H1 (cell line): ENCODE results near the gene PLA2G15. TPM values are rescaled to one million over a fixed set of nuclear protein-coding genes. Genes with fewer than 3 reads are reported as not detected.

Experiments used
- CTCF ChIA-PET: fragments of 300-600 bp; sonication (Branson Sonifier 250); formaldehyde crosslinking; loops from one replicate; lab custom pipeline; 2021; ENCODE audit not compliant: partially characterized antibody; lab: Charles Lee
- POLR2A ChIA-PET: fragments of 300-600 bp; sonication (Branson Sonifier 250); formaldehyde crosslinking; loops from one replicate; lab custom pipeline; 2021; ENCODE audit warnings: inconsistent platforms; ENCODE audit not compliant: partially characterized antibody; lab: Charles Lee
- DNase-seq, 2 experiments: peaks; one replicate each; pipeline versions ENCODE4 v3.0.0 to v3.0.0-alpha.2; 2010 to 2022; ENCODE audit warnings: low spot score in 2 of 2, low read depth in 1 of 2, mixed read lengths in 1 of 2
- FAIRE-seq: peaks from 2 replicates; lab custom pipeline; 2011; peaks lifted over from hg19 to GRCh38; lab: Jason Lieb, UNC
- H2AFZ ChIP-seq: 2 replicates; pipeline ENCODE4 v1.8.1; 2012; ENCODE audit warnings: low read length, inconsistent platforms
- H2AK5ac ChIP-seq: 2 replicates; pipeline ENCODE4 v1.6.1; 2013; ENCODE audit warnings: low read depth, low read length
- H2BK120ac ChIP-seq: replicated peaks from 2 replicates; pipeline ENCODE3; 2013; ENCODE audit warnings: low read depth, low read length, inconsistent platforms
- H2BK12ac ChIP-seq: 2 replicates; pipeline ENCODE4 v1.6.1; 2013; ENCODE audit warnings: low read depth, low read length
- H2BK15ac ChIP-seq: 2 replicates; pipeline ENCODE4 v1.6.1; 2013; ENCODE audit warnings: low read length
- H2BK20ac ChIP-seq: 2 replicates; pipeline ENCODE4 v1.6.1; 2013; ENCODE audit warnings: low read length
- H2BK5ac ChIP-seq: 2 replicates; pipeline ENCODE4 v1.6.1; 2013; ENCODE audit warnings: low read depth, low read length
- H3K14ac ChIP-seq: 2 replicates; pipeline ENCODE4 v1.6.1; 2013; ENCODE audit warnings: inconsistent platforms; ENCODE audit not compliant: insufficient read length
- H3K18ac ChIP-seq: 2 replicates; pipeline ENCODE4 v1.6.1; 2013; ENCODE audit warnings: low read length; ENCODE audit errors: extremely low read depth
- H3K23ac ChIP-seq: 2 replicates; pipeline ENCODE4 v1.6.1; 2013; ENCODE audit warnings: inconsistent platforms; ENCODE audit not compliant: insufficient read length
- H3K23me2 ChIP-seq: 2 replicates; pipeline ENCODE4 v1.6.1; 2013; ENCODE audit warnings: low read depth, low read length
- H3K27ac ChIP-seq: 2 replicates; pipeline ENCODE4 v1.6.1; 2011; ENCODE audit warnings: low read depth, low read length, inconsistent platforms
- H3K27me3 ChIP-seq, 4 experiments: replicated peaks in 1 of 4; 1 replicate in 1 of 4; 2 replicates in 3 of 4; pipeline versions ENCODE4 v1.6.1 to v1.8.1; 2011 to 2013; ENCODE audit warnings: low read length in 3 of 4, mild to moderate bottlenecking in 3 of 4, inconsistent platforms in 2 of 4, mixed read lengths in 2 of 4, moderate library complexity in 1 of 4; ENCODE audit not compliant: control insufficient read depth in 3 of 4, insufficient read depth in 3 of 4; ENCODE audit errors: extremely low read depth in 1 of 4
- H3K36me3 ChIP-seq, 4 experiments: 2 replicates each; pipeline versions ENCODE4 v1.6.1 to v1.8.1; 2011 to 2013; ENCODE audit warnings: mild to moderate bottlenecking in 4 of 4, low read length in 3 of 4, moderate library complexity in 2 of 4, control low read depth in 1 of 4, inconsistent platforms in 1 of 4; ENCODE audit not compliant: insufficient read depth in 4 of 4, control insufficient read depth in 2 of 4
- H3K4ac ChIP-seq: replicated peaks from 2 replicates; pipeline ENCODE3; 2013; ENCODE audit warnings: low read length, low read depth, mixed read lengths, inconsistent platforms; ENCODE audit not compliant: insufficient read length
- H3K4me1 ChIP-seq, 4 experiments: replicated peaks in 1 of 4; 1 replicate in 1 of 4; 2 replicates in 3 of 4; pipeline versions ENCODE4 v1.6.1 to v1.8.1; 2011 to 2013; ENCODE audit warnings: low read length in 3 of 4, inconsistent platforms in 2 of 4, mixed read lengths in 1 of 4; ENCODE audit not compliant: insufficient read depth in 4 of 4, control insufficient read depth in 3 of 4
- H3K4me2 ChIP-seq, 2 experiments: 2 replicates each; pipeline versions ENCODE4 v1.6.1 to v1.8.1; 2011 to 2013; ENCODE audit warnings: low read depth in 2 of 2, low read length in 2 of 2, control low read depth in 1 of 2, inconsistent platforms in 1 of 2, mild to moderate bottlenecking in 1 of 2; ENCODE audit not compliant: insufficient read depth in 1 of 2
- H3K4me3 ChIP-seq, 4 experiments: fragments of 200-600, 300-600 bp in 1 of 4; sonication (generic), shearing (Covaris generic), sonication (Bioruptor Twin) in 1 of 4; 2 replicates each; pipeline versions ENCODE4 v1.5.1 to v1.8.1; 2011 to 2016; ENCODE audit warnings: low read length in 4 of 4, low read depth in 3 of 4, control low read depth in 2 of 4, inconsistent platforms in 2 of 4, mild to moderate bottlenecking in 2 of 4, mixed read lengths in 1 of 4, moderate library complexity in 1 of 4; ENCODE audit not compliant: insufficient read depth in 2 of 4; ENCODE audit errors: extremely low read depth in 1 of 4
- H3K56ac ChIP-seq: replicated peaks from 2 replicates; pipeline ENCODE3; 2013; ENCODE audit warnings: low read depth, mild to moderate bottlenecking, mixed read lengths, low read length, inconsistent platforms; ENCODE audit not compliant: insufficient read length
- H3K79me1 ChIP-seq: 2 replicates; pipeline ENCODE4 v1.6.1; 2013; ENCODE audit warnings: low read depth, low read length, control low read depth
- H3K79me2 ChIP-seq, 2 experiments: 2 replicates each; pipeline versions ENCODE4 v1.6.1 to v1.8.1; 2012 to 2013; ENCODE audit warnings: low read length in 2 of 2, mild to moderate bottlenecking in 2 of 2, inconsistent platforms in 1 of 2; ENCODE audit not compliant: insufficient read depth in 2 of 2, control insufficient read depth in 1 of 2
- H3K9ac ChIP-seq, 4 experiments: replicated peaks in 1 of 4; 1 replicate in 1 of 4; 2 replicates in 3 of 4; pipeline versions ENCODE4 v1.6.1 to v1.8.1; 2011 to 2013; ENCODE audit warnings: low read depth in 3 of 4, low read length in 3 of 4, control low read depth in 2 of 4, mild to moderate bottlenecking in 2 of 4, moderate library complexity in 2 of 4, inconsistent platforms in 1 of 4; ENCODE audit errors: extremely low read depth in 1 of 4
- H3K9me3 ChIP-seq, 2 experiments: 2 replicates each; pipeline versions ENCODE4 v1.6.1 to v1.8.1; 2012 to 2013; ENCODE audit warnings: mild to moderate bottlenecking in 2 of 2, moderate library complexity in 2 of 2, control low read depth in 1 of 2, inconsistent platforms in 1 of 2, low read depth in 1 of 2, low read length in 1 of 2, mixed read lengths in 1 of 2; ENCODE audit not compliant: insufficient read depth in 2 of 2
- H4K20me1 ChIP-seq, 2 experiments: replicated peaks in 1 of 2; 2 replicates each; pipeline versions ENCODE3 to v1.8.1; 2011 to 2013; ENCODE audit warnings: inconsistent platforms in 2 of 2, low read length in 2 of 2, mild to moderate bottlenecking in 1 of 2; ENCODE audit not compliant: insufficient read depth in 2 of 2, control insufficient read depth in 1 of 2
- H4K5ac ChIP-seq: 2 replicates; pipeline ENCODE4 v1.6.1; 2013; ENCODE audit warnings: low read length, low read depth, mixed read lengths, inconsistent platforms; ENCODE audit not compliant: insufficient read length
- H4K8ac ChIP-seq: 2 replicates; pipeline ENCODE4 v1.8.0; 2013; ENCODE audit warnings: mild to moderate bottlenecking, moderate library complexity, low read length, inconsistent platforms; ENCODE audit not compliant: insufficient read depth; ENCODE audit errors: extremely low read depth
- H4K91ac ChIP-seq: replicated peaks from 2 replicates; pipeline ENCODE3; 2013; ENCODE audit warnings: low read length, mixed read lengths, inconsistent platforms; ENCODE audit not compliant: insufficient read length
- CTBP2 ChIP-seq: IDR thresholded peaks from 2 replicates; pipeline ENCODE4 v1.7.0; 2011; ENCODE audit warnings: borderline replicate concordance, mild to moderate bottlenecking, moderate library complexity, mixed read lengths, low read length; ENCODE audit not compliant: insufficient read depth, insufficient read length
- EP300 ChIP-seq, 2 experiments: IDR thresholded peaks; 1 replicate in 1 of 2; 2 replicates in 1 of 2; pipeline ENCODE4 v1.6.1; 2011 to 2012; ENCODE audit warnings: low read depth in 2 of 2, low read length in 2 of 2, mild to moderate bottlenecking in 2 of 2, borderline replicate concordance in 1 of 2, inconsistent platforms in 1 of 2, moderate library complexity in 1 of 2
- GABPA ChIP-seq: IDR thresholded peaks from 2 replicates; pipeline ENCODE4 v1.6.1; 2011; ENCODE audit warnings: mild to moderate bottlenecking, low read length, moderate library complexity, borderline replicate concordance; ENCODE audit not compliant: insufficient read depth
- GTF2F1 ChIP-seq: IDR thresholded peaks from 2 replicates; pipeline ENCODE4 v1.6.1; 2012; ENCODE audit warnings: low read depth, low read length, improper control_type of control experiment, borderline replicate concordance
- NANOG ChIP-seq: IDR thresholded peaks from 2 replicates; pipeline ENCODE4 v1.6.1; 2011; ENCODE audit warnings: low read length, low read depth, mild to moderate bottlenecking, inconsistent platforms; ENCODE audit not compliant: insufficient read depth, poor library complexity, severe bottlenecking
- PHF8 ChIP-seq: fragments of 200-600 bp; sonication (generic); conservative IDR thresholded peaks from 2 replicates; pipeline ENCODE4 v1.7.1; 2012; ENCODE audit warnings: low read depth, mild to moderate bottlenecking, inconsistent platforms, low read length, moderate library complexity
- SIX5 ChIP-seq: IDR thresholded peaks from 2 replicates; pipeline ENCODE4 v1.6.1; 2011; ENCODE audit warnings: mild to moderate bottlenecking, low read depth, low read length
- SP2 ChIP-seq: IDR thresholded peaks from 2 replicates; pipeline ENCODE4 v1.6.1; 2012; ENCODE audit warnings: mild to moderate bottlenecking, low read length, inconsistent platforms
- SP4 ChIP-seq: IDR thresholded peaks from 2 replicates; pipeline ENCODE4 v1.6.1; 2012; ENCODE audit warnings: low read length, inconsistent platforms
- SRF ChIP-seq: IDR thresholded peaks from 2 replicates; pipeline ENCODE4 v1.6.1; 2011; ENCODE audit warnings: mild to moderate bottlenecking, low read depth, low read length, moderate library complexity
- SUZ12 ChIP-seq: fragments of 200-600 bp; sonication (generic); IDR thresholded peaks from 2 replicates; pipeline ENCODE4 v1.6.1; 2012; ENCODE audit warnings: mild to moderate bottlenecking, inconsistent platforms, low read length, moderate library complexity, mixed read lengths
- TAF1 ChIP-seq: IDR thresholded peaks from 2 replicates; pipeline ENCODE4 v1.6.1; 2011; ENCODE audit warnings: mild to moderate bottlenecking, low read depth, low read length
- TBP ChIP-seq: IDR thresholded peaks from 2 replicates; pipeline ENCODE4 v1.6.1; 2011; ENCODE audit warnings: low read depth, low read length, improper control_type of control experiment
- WGBS, 2 experiments: shearing (Covaris generic) in 1 of 2; methylation state at CpG; one replicate each; pipeline versions ENCODE4 v1.1.6 to v1.1.7; 2013 to 2015; ENCODE audit warnings: low lambda C conversion rate in 2 of 2, mixed read lengths in 2 of 2, inconsistent platforms in 1 of 2, low coverage in 1 of 2, missing lambda C conversion rate in 1 of 2; ENCODE audit not compliant: insufficient replicate concordance in 2 of 2, insufficient coverage in 1 of 2, insufficient read length in 1 of 2; ENCODE audit errors: extremely low coverage in 1 of 2, missing lambda C conversion rate in 1 of 2; 5-methylcytosine and 5-hydroxymethylcytosine counted together
- polyA plus RNA-seq, 7 experiments: library from polyadenylated mRNA; depleted of rRNA in 3 of 7; stranded (reverse) in 5 of 7; unstranded in 2 of 7; fragments of >200 nt in 5 of 7; fragments of 200-250 nt in 2 of 7; gene quantifications; 1 replicate in 5 of 7; 2 replicates in 1 of 7; 4 replicates in 1 of 7; pipeline versions ENCODE4 v1.2.1 to v1.2.3, GENCODE V29; 2011 to 2013; ENCODE audit warnings: missing spikeins in 2 of 7, mixed read lengths in 2 of 7
- total RNA-seq: library from RNA; stranded (reverse); fragmentation: NEBNext Ultra II Directional; extraction: Animal tissue kit (Norgen Biotek cat#: 25700); gene quantifications from 2 replicates; pipeline ENCODE4 v1.2.1, GENCODE V29; 2021
- TF ChIP-seq, protein P1 (sequence below): IDR thresholded peaks from 2 replicates; pipeline ENCODE4 v1.6.1; 2011; ENCODE audit warnings: low read depth, mild to moderate bottlenecking, low read length; ENCODE audit not compliant: insufficient read depth

PLA2G15 gene
- total and polyA plus RNA-seq, 2 of the 8 experiments (the other 6 are each of a cell fraction or from before 2014, with no cell fraction given): 11.2 to 12.0 TPM

DNA sequence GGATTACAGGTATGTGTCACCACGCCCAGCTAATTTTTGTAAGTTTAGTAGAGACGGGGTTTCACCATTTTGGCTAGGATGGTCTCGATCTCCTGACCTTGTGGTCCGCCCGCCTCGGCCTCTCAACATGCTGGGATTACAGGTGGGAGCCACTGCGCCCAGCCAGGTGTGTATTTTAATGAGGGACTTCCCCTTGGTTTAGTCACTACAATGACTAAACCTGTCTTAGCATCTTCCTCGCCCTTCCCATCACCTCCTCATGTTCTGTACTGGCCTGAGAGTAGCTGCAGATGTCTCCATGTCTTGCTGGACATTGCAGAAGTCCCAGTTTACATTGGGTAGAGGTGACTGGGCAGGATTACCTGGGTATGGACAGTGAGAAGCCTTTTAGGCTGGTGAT lies 28.7 kb downstream of the PLA2G15 start:
- no peak overlapping the region for H3K4me3 ChIP-seq
- H3K4me2 ChIP-seq: no peak overlapping the region
- no peak overlapping the region for H3K4ac ChIP-seq
- no peaks in the 10 kb centered on the region for H3K27me3 ChIP-seq
- H4K8ac ChIP-seq: no peak overlapping the region
- DNase-seq: no peak
- no peak overlapping the region for H3K9ac ChIP-seq
- H2AK5ac ChIP-seq: no peak overlapping the region
- no peaks in the 10 kb centered on the region for H3K9me3 ChIP-seq
- H3K27ac ChIP-seq: no peak overlapping the region
- no peak overlapping the region for H3K56ac ChIP-seq
- H3K23me2 ChIP-seq: no peaks in the 10 kb centered on the region
- H4K91ac ChIP-seq: no peak overlapping the region
- no peaks in the 10 kb centered on the region for H4K20me1 ChIP-seq
- no peak overlapping the region for H2BK15ac ChIP-seq
- H3K23ac ChIP-seq: no peak overlapping the region
- FAIRE-seq: no peak
- H2BK120ac ChIP-seq: no peak overlapping the region
- H4K5ac ChIP-seq: no peak overlapping the region
- no peak overlapping the region for H3K18ac ChIP-seq
- peaks cover 12% of the 10 kb centered on the region for H3K79me1 ChIP-seq
- H2AFZ ChIP-seq: no peak overlapping the region
- H3K36me3 ChIP-seq: peaks cover 0 to 2% (median 0%) of the 10 kb centered on the region in 4 experiments; a peak in 2 of 8 replicates
- H2BK20ac ChIP-seq: no peak overlapping the region
- 93% methylated on average over 8 of the region's 8 CpGs; no CpG with 5 or more reads in 1 of the 2 experiments for WGBS, 2 experiments
- H2BK5ac ChIP-seq: no peak overlapping the region
- no peak overlapping the region for H2BK12ac ChIP-seq
- ChIA-PET CTCF (interaction anchor here (0.5 to 8.5 kb wide), 7 partner anchors 10 to 379 kb away, joined by 3 to 63 read pairs (median 4); partner anchors contain the start of gene SLC7A6), POLR2A (no interaction called here)
- H3K4me1 ChIP-seq: no peaks in the 10 kb centered on the region
- H3K79me2 ChIP-seq: peaks cover 0 to 18% of the 10 kb centered on the region in 2 experiments; a peak in 2 of 4 replicates
- no peak overlapping the region for H3K14ac ChIP-seq
- TF ChIP-seq, protein P1, sequence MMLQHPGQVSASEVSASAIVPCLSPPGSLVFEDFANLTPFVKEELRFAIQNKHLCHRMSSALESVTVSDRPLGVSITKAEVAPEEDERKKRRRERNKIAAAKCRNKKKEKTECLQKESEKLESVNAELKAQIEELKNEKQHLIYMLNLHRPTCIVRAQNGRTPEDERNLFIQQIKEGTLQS: no peak
- no peak for TF ChIP-seq GTF2F1
- TF ChIP-seq NANOG: no peak
- TF ChIP-seq EP300 (IDR thresholded peaks at IDR 0.05; ENCODE audit: borderline replicate concordance in 1 of 2, low read depth in 2 of 2, low read length in 2 of 2): no peak
- TF ChIP-seq TBP: no peak
- no peak for TF ChIP-seq SP4
- no peak for TF ChIP-seq SRF
- TF ChIP-seq SP2: no peak
- TF ChIP-seq GABPA: no peak
- TF ChIP-seq PHF8: no peak
- TF ChIP-seq CTBP2: no peak
- TF ChIP-seq SIX5: no peak
- TF ChIP-seq TAF1: no peak
- no peak for TF ChIP-seq SUZ12
